DOHH2 (cell line): ENCODE data around the gene AP1G2.

ENCODE experiments used
- H3F3A ChIP-seq: fragments of 200-600 bp; sonication (generic), shearing (Covaris generic); 2 replicates; pipeline ENCODE4 v1.6.0; 2016; ENCODE audit warnings: antibody characterized with exemption, mild to moderate bottlenecking; ENCODE audit not compliant: control insufficient read depth, insufficient read depth
- H3K27ac ChIP-seq: fragments of 200-600 bp; sonication (generic); 2 replicates; pipeline ENCODE4 v1.5.1; 2014; ENCODE audit warnings: low read depth, mild to moderate bottlenecking, low read length, moderate library complexity
- H3K27me3 ChIP-seq: fragments of 200-600 bp; sonication (generic); 2 replicates; pipeline ENCODE4 v1.6.1; 2014; ENCODE audit warnings: mild to moderate bottlenecking, low read length, mixed read lengths; ENCODE audit not compliant: control insufficient read depth
- H3K36me3 ChIP-seq: fragments of 200-600 bp; sonication (generic); 2 replicates; pipeline ENCODE4 v1.6.1; 2014; ENCODE audit warnings: mild to moderate bottlenecking, low read length, moderate library complexity, mixed read lengths; ENCODE audit not compliant: control insufficient read depth
- H3K4me1 ChIP-seq: fragments of 200-600 bp; sonication (generic); 2 replicates; pipeline ENCODE4 v1.6.1; 2014; ENCODE audit warnings: mild to moderate bottlenecking, low read length, mixed read lengths; ENCODE audit not compliant: control insufficient read depth
- H3K4me2 ChIP-seq: fragments of 200-600 bp; sonication (generic); 2 replicates; pipeline ENCODE4 v1.6.0; 2014; ENCODE audit warnings: mild to moderate bottlenecking, low read length, moderate library complexity
- H3K4me3 ChIP-seq: fragments of 200-600 bp; sonication (generic); 2 replicates; pipeline ENCODE4 v1.5.1; 2014; ENCODE audit warnings: mild to moderate bottlenecking, low read length, mixed read lengths
- H3K79me2 ChIP-seq: fragments of 200-600 bp; sonication (generic); 2 replicates; pipeline ENCODE4 v1.6.1; 2014; ENCODE audit warnings: mild to moderate bottlenecking, low read length, mixed read lengths; ENCODE audit not compliant: control insufficient read depth
- H3K9me2 ChIP-seq: fragments of 200-600 bp; sonication (generic); replicated peaks from 2 replicates; pipeline ENCODE4 v1.6.1; 2014; ENCODE audit warnings: mild to moderate bottlenecking, low read length, mixed read lengths; ENCODE audit not compliant: control insufficient read depth
- H3K9me3 ChIP-seq: fragments of 200-600 bp; sonication (generic); 2 replicates; pipeline ENCODE4 v1.6.1; 2014; ENCODE audit warnings: antibody characterized with exemption, low read length, mixed read lengths; ENCODE audit not compliant: control insufficient read depth, insufficient read depth
- H4K20me1 ChIP-seq: fragments of 200-600 bp; sonication (generic); 2 replicates; pipeline ENCODE4 v1.6.0; 2014; ENCODE audit warnings: low read depth, mild to moderate bottlenecking, antibody characterized with exemption, low read length, moderate library complexity; ENCODE audit not compliant: control insufficient read depth, insufficient read depth
- CTCF ChIP-seq: fragments of 200-600 bp; sonication (generic); IDR thresholded peaks from one replicate; pipeline ENCODE4 v1.5.1; 2014; ENCODE audit warnings: antibody characterized with exemption, mild to moderate bottlenecking, low read depth, low read length; ENCODE audit not compliant: poor library complexity, severe bottlenecking
- EZH2phosphoT487 ChIP-seq: fragments of 200-600 bp; sonication (generic); IDR thresholded peaks from 2 replicates; pipeline ENCODE4 v1.6.1; 2017; ENCODE audit warnings: borderline replicate concordance, mild to moderate bottlenecking, antibody characterized with exemption, low read length, moderate library complexity, mixed read lengths

AP1G2 gene

GRCh38 chr14:23558346-23559009 is 9.1 kb downstream of the AP1G2 start:
- Histone ChIP-seq H3K27me3 (no peaks in the 10 kb centered on the region), H3K27ac (no peak overlapping the region), H3K36me3 (peaks cover 56% of the 10 kb centered on the region), H3K4me3 (peak overlapping the region; percentile 84; the same call in 1 of the 2 replicates), H3K4me2 (peak overlapping the region; percentile 70), H3K9me3 (no peaks in the 10 kb centered on the region), H3F3A (peaks cover 10% of the 10 kb centered on the region; the same call in 1 of the 2 replicates), H3K79me2 (peaks cover 32% of the 10 kb centered on the region), H3K9me2 (no peaks in the 10 kb centered on the region), H4K20me1 (0 out of 2 replicates have a peak, but pooled peaks cover 5% of the 10 kb centered on the region), H3K4me1 (peaks cover 19% of the 10 kb centered on the region)
- no peak for TF ChIP-seq CTCF

- H3K4me3 ChIP-seq, result peak overlapping the region; percentile 84
Observed at GRCh38 chr14:23557946-23558345, 9.6 kb downstream of the AP1G2 start.

GRCh38 chr14:23557521-23557920 is 10.1 kb downstream of the AP1G2 start:
- no peak for TF ChIP-seq EZH2phosphoT487
- no peak for TF ChIP-seq CTCF
- Histone ChIP-seq H3F3A (peaks cover 7% of the 10 kb centered on the region; the same call in 1 of the 2 replicates), H3K9me2 (no peaks in the 10 kb centered on the region), H3K79me2 (peaks cover 32% of the 10 kb centered on the region), H4K20me1 (0 out of 2 replicates have a peak, but pooled peaks cover 5% of the 10 kb centered on the region), H3K4me3 (peak overlapping the region; percentile 84), H3K27ac (peak overlapping the region; percentile 44), H3K4me2 (peak overlapping the region; percentile 70), H3K9me3 (no peaks in the 10 kb centered on the region), H3K27me3 (no peaks in the 10 kb centered on the region), H3K4me1 (peaks cover 19% of the 10 kb centered on the region), H3K36me3 (peaks cover 47% of the 10 kb centered on the region)

More at GRCh38 chr14:23557946-23558345, 9.6 kb downstream of the AP1G2 start:
- Histone ChIP-seq H3F3A (peaks cover 9% of the 10 kb centered on the region; the same call in 1 of the 2 replicates), H3K9me2 (no peaks in the 10 kb centered on the region), H4K20me1 (0 out of 2 replicates have a peak, but pooled peaks cover 5% of the 10 kb centered on the region), H3K4me2 (peak overlapping the region; percentile 70), H3K27ac (peak overlapping the region; percentile 44), H3K4me1 (peaks cover 19% of the 10 kb centered on the region), H3K27me3 (no peaks in the 10 kb centered on the region), H3K9me3 (no peaks in the 10 kb centered on the region), H3K79me2 (peaks cover 32% of the 10 kb centered on the region), H3K36me3 (peaks cover 51% of the 10 kb centered on the region)
- TF ChIP-seq CTCF, result no peak
- no peak for TF ChIP-seq EZH2phosphoT487
